Liver (tissue), 9 donors: ENCODE measurements around the gene CPED1. TPM values are rescaled to one million over a fixed set of nuclear protein-coding genes. Genes with fewer than 3 reads are reported as not detected.

Experiments used
- DNase-seq: peaks from one replicate; pipeline ENCODE4 v3.0.0-alpha.2; 2017; ENCODE audit warnings: low spot score
- H3K27ac ChIP-seq, 2 donors: one replicate each; pipeline ENCODE4 v1.7.0; 2013; ENCODE audit warnings: inconsistent platforms in 2 of 2, low read length in 2 of 2, control low read depth in 1 of 2, low read depth in 1 of 2, mild to moderate bottlenecking in 1 of 2
- H3K27me3 ChIP-seq, 4 donors: one replicate each; pipeline versions ENCODE4 v1.6.1 to v1.7.0; 2013; ENCODE audit warnings: low read length in 3 of 4, inconsistent platforms in 1 of 4, mild to moderate bottlenecking in 1 of 4, moderate library complexity in 1 of 4; ENCODE audit not compliant: control insufficient read depth in 4 of 4, insufficient read depth in 4 of 4
- H3K36me3 ChIP-seq, 4 donors: one replicate each; pipeline versions ENCODE4 v1.6.1 to v1.7.0; 2013; ENCODE audit warnings: low read length in 3 of 4, mild to moderate bottlenecking in 3 of 4, low read depth in 1 of 4, moderate library complexity in 1 of 4; ENCODE audit not compliant: control insufficient read depth in 4 of 4, insufficient read depth in 3 of 4
- H3K4me1 ChIP-seq, 4 donors: one replicate each; pipeline versions ENCODE4 v1.6.1 to v1.7.0; 2013; ENCODE audit warnings: low read length in 3 of 4, mild to moderate bottlenecking in 3 of 4, moderate library complexity in 1 of 4; ENCODE audit not compliant: control insufficient read depth in 4 of 4, insufficient read depth in 4 of 4
- H3K4me3 ChIP-seq, 3 donors: one replicate each; pipeline versions ENCODE4 v1.6.1 to v1.7.0; 2013; ENCODE audit warnings: low read length in 3 of 3, control low read depth in 1 of 3, low read depth in 1 of 3, mild to moderate bottlenecking in 1 of 3
- H3K9ac ChIP-seq, 2 donors: one replicate each; pipeline ENCODE4 v1.7.0; 2013; ENCODE audit warnings: low read length in 2 of 2, mild to moderate bottlenecking in 2 of 2, moderate library complexity in 2 of 2, control low read depth in 1 of 2, low read depth in 1 of 2
- H3K9me3 ChIP-seq, 4 donors: one replicate each; pipeline versions ENCODE4 v1.6.1 to v1.7.0; 2013; ENCODE audit warnings: low read length in 3 of 4; ENCODE audit not compliant: control insufficient read depth in 4 of 4
- ATF3 ChIP-seq: IDR thresholded peaks from 2 replicates; pipeline ENCODE4 v1.6.1; 2016; ENCODE audit warnings: antibody characterized with exemption
- CTCF ChIP-seq: fragments of 150-350 bp; IDR thresholded peaks from 2 replicates; pipeline ENCODE4 v1.5.1; 2017; ENCODE audit warnings: improper control_type of control experiment, low read depth, low read length; ENCODE audit not compliant: missing input control
- FOXA1 ChIP-seq: IDR thresholded peaks from 2 replicates; pipeline ENCODE4 v1.6.1; 2016; ENCODE audit warnings: antibody characterized with exemption
- GABPA ChIP-seq, 2 donors: IDR thresholded peaks in 1 of 2; conservative IDR thresholded peaks in 1 of 2; 2 replicates each; pipeline ENCODE4 v1.6.1; 2016; ENCODE audit warnings: antibody characterized with exemption in 2 of 2, mild to moderate bottlenecking in 1 of 2, moderate library complexity in 1 of 2
- HNF4A ChIP-seq, 2 donors: conservative IDR thresholded peaks; 2 replicates each; pipeline ENCODE4 v1.6.1; 2016; ENCODE audit warnings: antibody characterized with exemption in 2 of 2, mild to moderate bottlenecking in 2 of 2
- JUND ChIP-seq, 2 donors: IDR thresholded peaks; 2 replicates each; pipeline ENCODE4 v1.6.1; 2016; ENCODE audit warnings: antibody characterized with exemption in 2 of 2
- MAX ChIP-seq: IDR thresholded peaks from 2 replicates; pipeline ENCODE4 v1.6.1; 2016; ENCODE audit warnings: antibody characterized with exemption
- NR2F2 ChIP-seq: IDR thresholded peaks from 2 replicates; pipeline ENCODE4 v1.6.1; 2016; ENCODE audit warnings: antibody characterized with exemption
- RAD21 ChIP-seq, 2 donors: IDR thresholded peaks; 2 replicates each; pipeline ENCODE4 v1.6.1; 2016; ENCODE audit warnings: antibody characterized with exemption in 2 of 2, mild to moderate bottlenecking in 2 of 2
- REST ChIP-seq: IDR thresholded peaks from 2 replicates; pipeline ENCODE4 v1.6.1; 2016; ENCODE audit warnings: antibody characterized with exemption, mild to moderate bottlenecking
- RXRA ChIP-seq, 2 donors: IDR thresholded peaks; 2 replicates each; pipeline ENCODE4 v1.6.1; 2017 to 2018; ENCODE audit warnings: antibody characterized with exemption in 2 of 2, mild to moderate bottlenecking in 1 of 2
- SP1 ChIP-seq: IDR thresholded peaks from 2 replicates; pipeline ENCODE4 v1.6.1; 2018; ENCODE audit warnings: antibody characterized with exemption, mild to moderate bottlenecking
- TAF1 ChIP-seq: conservative IDR thresholded peaks from 2 replicates; pipeline ENCODE4 v1.6.1; 2016; ENCODE audit warnings: antibody characterized with exemption, mild to moderate bottlenecking
- YY1 ChIP-seq: IDR thresholded peaks from 2 replicates; pipeline ENCODE4 v1.6.1; 2016; ENCODE audit warnings: antibody characterized with exemption, mild to moderate bottlenecking
- ZBTB33 ChIP-seq: IDR thresholded peaks from 2 replicates; pipeline ENCODE4 v1.6.1; 2016; ENCODE audit warnings: antibody characterized with exemption
- WGBS: extraction: QIAGEN DNeasy Blood & Tissue Kit; methylation state at CpG from one replicate; pipeline ENCODE4 v1.1.7; 2013; 5-methylcytosine and 5-hydroxymethylcytosine counted together
- polyA plus RNA-seq, 2 donors: library from polyadenylated mRNA; stranded (reverse) in 1 of 2; unstranded in 1 of 2; fragments of 200-250 nt in 1 of 2; fragments of >200 nt in 1 of 2; fragmentation: Nextera tagmentation in 1 of 2; extraction: Ambion mirVana in 1 of 2; gene quantifications; one replicate each; pipeline versions ENCODE4 v1.2.1 to v1.2.3, GENCODE V29; 2013 to 2015
- total RNA-seq, 2 donors: library from RNA; depleted of rRNA; stranded (reverse); fragments of >200 nt; gene quantifications; one replicate each; pipeline ENCODE4 v1.2.3, GENCODE V29; 2014
- donor health status: healthy.
- donor health status: healthy.
- donor health status: healthy.
- donor health status: healthy.
- donor health status: healthy.

CPED1 gene
- total and polyA plus RNA-seq, 4 donors: 8.5 to 58.0 (median 14.6) TPM

GRCh38 chr7:121343302-121343701 lies 354.8 kb downstream of the CPED1 start:
- H3K27me3 ChIP-seq: no peaks in the 10 kb centered on the region
- no peak for DNase-seq
- TF ChIP-seq HNF4A (conservative IDR thresholded peaks at IDR 0.05) (peak; percentile 48 to 57), RXRA (IDR thresholded peaks at IDR 0.05) (peak; percentile 15 to 23), JUND (IDR thresholded peaks at IDR 0.05) (peak; percentile 17 to 32), RAD21 (IDR thresholded peaks at IDR 0.05) (no peak), ATF3 (peak; percentile 89)
- H3K27ac ChIP-seq: no peak overlapping the region
- peaks cover 0 to 3% (median under 1%) of the 10 kb centered on the region in 4 donors for H3K36me3 ChIP-seq
- peaks cover 0 to 7% (median 3%) of the 10 kb centered on the region in 4 donors for H3K4me1 ChIP-seq
- no peak overlapping the region for H3K4me3 ChIP-seq
- no peaks in the 10 kb centered on the region for H3K9me3 ChIP-seq
- H3K9ac ChIP-seq: no peak overlapping the region
- WGBS: 41% methylated on average over 3 of the region's 3 CpGs

- Histone ChIP-seq H3K9ac (no peak overlapping the region), H3K4me3 (no peak overlapping the region), H3K9me3 (no peaks in the 10 kb centered on the region), H3K27ac (no peak overlapping the region), H3K4me1 (peaks cover 0 to 7% (median 3%) of the 10 kb centered on the region in 4 donors), H3K27me3 (no peaks in the 10 kb centered on the region), H3K36me3 (peaks cover 0 to 3% (median under 1%) of the 10 kb centered on the region in 4 donors)
- DNase-seq: no peak
- TF ChIP-seq NR2F2 (no peak), TAF1 (no peak), REST (no peak), JUND (IDR thresholded peaks at IDR 0.05) (no peak), MAX (no peak), CTCF (no peak), YY1 (no peak), FOXA1 (no peak)
- 63% methylated on average over 2 of the region's 2 CpGs for WGBS
These were observed 355.6 kb downstream of the CPED1 start for GRCh38 chr7:121344093-121344492.

GRCh38 chr7:121344497-121344896 lies 356.0 kb downstream of the CPED1 start:
- H3K36me3 ChIP-seq: peaks cover 0 to 3% (median under 1%) of the 10 kb centered on the region in 4 donors
- WGBS: 93% methylated on average over 1 of the region's 1 CpG
- no peak overlapping the region for H3K27ac ChIP-seq
- H3K27me3 ChIP-seq: no peaks in the 10 kb centered on the region
- H3K9ac ChIP-seq: no peak overlapping the region
- H3K4me3 ChIP-seq: no peak overlapping the region
- no peak for TF ChIP-seq ATF3
- TF ChIP-seq HNF4A (conservative IDR thresholded peaks at IDR 0.05): no peak
- TF ChIP-seq MAX: no peak
- TF ChIP-seq GABPA (IDR thresholded peaks at IDR 0.05 in 1 of 2, conservative IDR thresholded peaks at IDR 0.05 in 1 of 2): no peak
- no peak for TF ChIP-seq JUND (IDR thresholded peaks at IDR 0.05)
- TF ChIP-seq ZBTB33: no peak
- TF ChIP-seq TAF1: no peak
- no peak for TF ChIP-seq SP1
- no peak for TF ChIP-seq CTCF
- no peaks in the 10 kb centered on the region for H3K9me3 ChIP-seq
- H3K4me1 ChIP-seq: peaks cover 0 to 7% (median 3%) of the 10 kb centered on the region in 4 donors
- DNase-seq: no peak
